ENCODE measurements around the gene CREBBP.

The CREBBP gene

DNA sequence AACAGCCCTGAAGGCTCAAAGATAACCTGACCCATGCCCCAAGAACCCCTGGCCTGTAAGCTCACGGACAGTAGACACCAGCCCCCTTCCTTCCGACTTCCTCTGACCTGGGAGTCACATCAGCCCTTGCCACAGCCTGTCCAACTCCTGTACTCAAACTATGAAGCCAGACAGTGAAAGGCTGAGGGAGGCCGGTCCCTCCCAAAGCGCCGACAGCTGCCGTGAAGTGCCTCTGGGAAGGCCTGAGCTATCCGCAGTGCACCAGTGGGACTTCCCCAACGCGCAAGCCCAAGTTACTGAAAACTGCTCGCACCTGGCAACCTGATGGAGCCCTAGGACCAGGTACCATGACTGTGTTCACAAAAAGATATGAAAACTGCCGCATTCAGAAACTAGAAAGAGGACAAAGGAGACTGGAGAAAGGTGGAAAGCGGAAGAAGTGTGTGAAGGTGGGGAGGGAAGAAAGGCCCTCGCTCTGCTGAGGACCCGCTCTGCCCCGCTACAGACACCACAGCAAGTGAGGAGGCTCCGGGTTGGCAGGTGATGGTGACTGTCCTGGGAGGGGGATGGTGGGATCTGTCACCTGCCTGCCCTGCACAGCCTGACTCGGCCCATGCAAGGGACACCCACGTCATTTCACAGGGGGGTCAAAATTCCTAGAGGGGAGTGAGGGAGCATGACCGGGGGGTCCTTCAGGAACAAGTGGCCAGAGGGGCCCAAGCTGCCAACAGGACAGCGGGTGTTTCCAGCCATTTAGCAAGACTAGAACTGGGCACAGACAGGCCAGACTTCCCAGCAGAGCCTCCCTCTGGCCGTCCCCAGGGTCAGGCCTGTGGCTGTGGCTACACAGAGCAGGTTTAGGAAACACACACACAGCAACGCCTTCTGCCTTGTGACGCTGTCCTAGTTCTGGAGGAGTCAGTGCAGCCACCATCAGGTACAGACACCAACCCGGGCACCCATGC lies 150.1 kb downstream of the CREBBP start:
- no peak for DNase-seq (ENCODE audit: extremely low spot score)
- ChIA-PET POLR2A (interaction anchor here (1.2 kb wide), 1 partner anchor 13 kb away, joined by 3 read pairs; the partner anchor contains the start of gene TRAP1), CTCF (no interaction called here)
- TF ChIP-seq SP1 (IDR thresholded peaks at IDR 0.05) = no peak
- no peak for TF ChIP-seq L3MBTL2 (conservative IDR thresholded peaks at IDR 0.05)
- TF ChIP-seq ELF4 (IDR thresholded peaks at IDR 0.05) = no peak
- no peak for TF ChIP-seq FOXA1 (IDR thresholded peaks at IDR 0.05)
- TF ChIP-seq NFRKB (IDR thresholded peaks at IDR 0.05) = no peak
- no peak for TF ChIP-seq LEF1 (IDR thresholded peaks at IDR 0.05; ENCODE audit: borderline replicate concordance)
- TF ChIP-seq HDGF (IDR thresholded peaks at IDR 0.05; ENCODE audit: borderline replicate concordance) = no peak
- TF ChIP-seq FOXM1 (IDR thresholded peaks at IDR 0.05; ENCODE audit: borderline replicate concordance) = no peak
- no peak for TF ChIP-seq TARDBP (IDR thresholded peaks at IDR 0.05)
- TF ChIP-seq SUZ12 (IDR thresholded peaks at IDR 0.05) = no peak
- no peak for TF ChIP-seq ARNT (IDR thresholded peaks at IDR 0.05)
- no peak for TF ChIP-seq FOXK2 (IDR thresholded peaks at IDR 0.05)
- TF ChIP-seq, protein P1, sequence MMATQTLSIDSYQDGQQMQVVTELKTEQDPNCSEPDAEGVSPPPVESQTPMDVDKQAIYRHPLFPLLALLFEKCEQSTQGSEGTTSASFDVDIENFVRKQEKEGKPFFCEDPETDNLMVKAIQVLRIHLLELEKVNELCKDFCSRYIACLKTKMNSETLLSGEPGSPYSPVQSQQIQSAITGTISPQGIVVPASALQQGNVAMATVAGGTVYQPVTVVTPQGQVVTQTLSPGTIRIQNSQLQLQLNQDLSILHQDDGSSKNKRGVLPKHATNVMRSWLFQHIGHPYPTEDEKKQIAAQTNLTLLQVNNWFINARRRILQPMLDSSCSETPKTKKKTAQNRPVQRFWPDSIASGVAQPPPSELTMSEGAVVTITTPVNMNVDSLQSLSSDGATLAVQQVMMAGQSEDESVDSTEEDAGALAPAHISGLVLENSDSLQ (IDR thresholded peaks at IDR 0.05) = no peak
- no peak for TF ChIP-seq ZNF384 (IDR thresholded peaks at IDR 0.05)
- TF ChIP-seq CTBP1 (IDR thresholded peaks at IDR 0.05; ENCODE audit: borderline replicate concordance) = no peak
- no peak for TF ChIP-seq BHLHE40 (IDR thresholded peaks at IDR 0.05; ENCODE audit: borderline replicate concordance)

DNA sequence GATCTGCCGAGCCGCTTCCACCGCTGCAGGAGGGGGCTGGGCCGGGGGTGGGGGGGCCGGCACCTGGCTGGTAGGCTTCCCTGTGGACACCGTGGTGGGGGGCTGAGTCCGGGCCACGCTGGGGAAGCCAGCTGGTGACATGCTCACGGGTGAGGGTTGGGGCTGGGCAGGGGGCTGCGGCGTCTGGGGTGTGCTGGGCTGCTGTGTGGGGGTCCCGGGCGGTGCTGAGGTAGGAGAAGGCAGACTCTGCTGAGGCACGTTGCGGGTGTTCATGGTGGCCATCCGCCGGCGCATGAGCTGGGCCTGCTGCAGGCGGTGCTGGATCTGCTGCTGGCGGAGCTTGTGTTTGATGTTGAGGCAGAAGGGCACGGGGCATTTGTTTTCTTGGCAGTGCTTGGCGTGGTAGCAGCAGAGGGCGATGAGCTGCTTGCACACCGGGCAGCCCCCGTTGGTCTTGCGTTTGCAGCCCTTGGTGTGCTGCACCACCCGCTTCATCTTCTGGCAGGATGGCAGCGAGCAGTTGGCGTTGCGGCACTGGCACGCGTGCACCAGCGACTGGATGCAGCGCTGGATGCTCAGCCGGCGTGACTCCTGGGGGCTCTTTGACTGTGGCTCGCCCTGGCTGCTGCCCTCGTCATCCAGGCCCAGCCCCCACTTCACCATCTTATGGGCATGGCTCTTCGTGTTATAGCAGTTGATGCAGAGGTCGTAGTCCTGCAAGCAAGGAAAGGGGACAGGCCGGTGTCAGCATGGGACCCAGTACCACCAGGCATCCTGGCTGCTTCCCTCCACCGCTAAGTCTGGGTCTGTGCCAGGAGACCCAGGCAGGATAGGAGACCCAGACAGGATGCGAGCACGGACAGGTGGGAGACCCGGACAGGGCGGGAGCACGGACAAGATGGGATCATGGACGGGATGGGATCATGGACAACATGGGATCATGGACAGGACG lies 151.1 kb downstream of the CREBBP start:
- ChIA-PET POLR2A (interaction anchor here (1.2 kb wide), 1 partner anchor 12 kb away, joined by 3 read pairs; the partner anchor contains the start of gene TRAP1), CTCF (no interaction called here)
- no peak for DNase-seq (ENCODE audit: extremely low spot score)
- TF ChIP-seq ARNT (IDR thresholded peaks at IDR 0.05) (no peak), SP1 (IDR thresholded peaks at IDR 0.05) (no peak), ZNF384 (IDR thresholded peaks at IDR 0.05) (no peak), ELF4 (IDR thresholded peaks at IDR 0.05) (no peak), SUZ12 (IDR thresholded peaks at IDR 0.05) (no peak), FOXK2 (IDR thresholded peaks at IDR 0.05) (no peak), FOXA1 (IDR thresholded peaks at IDR 0.05) (no peak), L3MBTL2 (conservative IDR thresholded peaks at IDR 0.05) (no peak), BHLHE40 (IDR thresholded peaks at IDR 0.05; ENCODE audit: borderline replicate concordance) (no peak), LEF1 (IDR thresholded peaks at IDR 0.05; ENCODE audit: borderline replicate concordance) (no peak), TARDBP (IDR thresholded peaks at IDR 0.05) (no peak), NFRKB (IDR thresholded peaks at IDR 0.05) (no peak), CTBP1 (IDR thresholded peaks at IDR 0.05; ENCODE audit: borderline replicate concordance) (no peak), FOXM1 (IDR thresholded peaks at IDR 0.05; ENCODE audit: borderline replicate concordance) (no peak)
- TF ChIP-seq, protein P1 (IDR thresholded peaks at IDR 0.05) = no peak

DNA sequence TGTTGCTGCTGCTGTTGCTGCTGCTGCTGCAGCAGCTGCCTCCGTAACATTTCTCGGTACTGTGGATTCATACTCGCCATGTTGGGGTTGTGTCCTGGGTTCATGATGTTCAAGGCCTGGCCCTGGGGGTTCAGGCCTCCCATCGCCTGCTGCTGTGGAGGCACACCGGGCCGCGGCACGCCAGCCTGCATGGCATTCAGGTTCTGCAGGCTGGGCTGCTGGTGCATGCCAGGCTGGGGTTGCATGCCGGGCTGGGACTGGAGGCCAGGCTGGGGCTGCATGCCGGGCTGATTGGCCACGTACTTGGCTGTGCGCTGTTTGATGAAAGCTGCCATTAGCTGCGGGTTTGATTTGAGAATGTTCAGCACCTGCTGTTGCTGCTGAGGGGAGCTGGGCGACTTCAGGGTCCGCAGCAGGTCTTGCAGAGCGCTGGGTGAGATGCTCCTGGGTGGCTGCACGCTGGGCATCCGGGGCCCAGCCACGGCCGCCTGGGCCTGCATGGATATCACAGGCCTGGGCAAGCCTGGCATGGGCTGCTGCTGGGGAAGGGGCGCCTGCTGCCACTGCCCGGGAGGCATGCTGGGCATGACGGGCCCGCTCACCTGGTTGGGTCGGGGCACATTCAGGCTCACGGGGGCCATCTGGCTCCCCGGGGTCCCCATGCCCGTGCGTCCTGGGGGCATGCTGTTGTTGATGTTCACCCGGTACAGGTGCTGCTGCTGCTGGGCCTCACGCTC lies 151.9 kb downstream of the CREBBP start:
- TF ChIP-seq SP1 (IDR thresholded peaks at IDR 0.05) = no peak
- no peak for TF ChIP-seq FOXK2 (IDR thresholded peaks at IDR 0.05)
- TF ChIP-seq FOXA1 (IDR thresholded peaks at IDR 0.05) = no peak
- no peak for TF ChIP-seq NFRKB (IDR thresholded peaks at IDR 0.05)
- no peak for TF ChIP-seq TARDBP (IDR thresholded peaks at IDR 0.05)
- no peak for TF ChIP-seq LEF1 (IDR thresholded peaks at IDR 0.05; ENCODE audit: borderline replicate concordance)
- no peak for TF ChIP-seq FOXM1 (IDR thresholded peaks at IDR 0.05; ENCODE audit: borderline replicate concordance)
- no peak for TF ChIP-seq SUZ12 (IDR thresholded peaks at IDR 0.05)
- TF ChIP-seq BHLHE40 (IDR thresholded peaks at IDR 0.05; ENCODE audit: borderline replicate concordance) = no peak
- TF ChIP-seq CTBP1 (IDR thresholded peaks at IDR 0.05; ENCODE audit: borderline replicate concordance) = no peak
- TF ChIP-seq L3MBTL2 (conservative IDR thresholded peaks at IDR 0.05) = no peak
- TF ChIP-seq ZNF384 (IDR thresholded peaks at IDR 0.05) = no peak
- TF ChIP-seq HDGF (IDR thresholded peaks at IDR 0.05; ENCODE audit: borderline replicate concordance) = no peak
- TF ChIP-seq ARNT (IDR thresholded peaks at IDR 0.05) = no peak
- no peak for TF ChIP-seq ELF4 (IDR thresholded peaks at IDR 0.05)
- TF ChIP-seq, protein P1 (IDR thresholded peaks at IDR 0.05) = no peak
- ChIA-PET POLR2A (no interaction called here), CTCF (no interaction called here)
- DNase-seq (ENCODE audit: extremely low spot score) = no peak

DNA sequence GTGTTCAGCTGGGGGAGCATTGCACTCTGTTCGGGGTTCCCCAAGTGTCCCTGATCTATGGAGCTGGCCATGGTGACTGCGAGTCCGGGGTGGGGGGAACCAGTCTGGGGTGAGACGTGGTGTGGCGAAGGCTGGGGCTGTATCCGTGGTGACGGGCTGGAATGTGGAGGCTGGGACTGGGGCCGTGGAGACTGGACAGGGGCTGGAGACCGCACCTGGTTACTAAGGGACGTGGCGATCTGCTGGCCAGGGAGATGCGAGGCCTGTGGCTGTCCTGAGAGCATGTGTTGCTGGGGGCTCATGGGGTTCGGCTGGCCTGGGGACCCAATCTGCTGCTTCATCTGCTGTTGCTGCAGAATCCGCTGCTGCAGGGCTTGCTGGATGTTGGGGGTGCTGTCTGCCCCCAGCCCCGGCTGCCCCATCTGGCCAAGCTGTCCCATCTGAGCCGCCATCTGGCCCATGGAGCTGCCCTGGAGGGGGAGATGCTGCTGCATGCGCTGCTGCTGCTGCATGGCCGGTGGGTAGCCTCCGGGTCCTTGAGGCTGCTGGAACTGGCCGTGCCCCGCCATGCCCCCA lies 152.6 kb downstream of the CREBBP start:
- CTCF ChIA-PET = interaction anchor here (0.6 kb wide), 1 partner anchor 515 kb away, joined by 5 read pairs; no protein-coding TSS in a partner anchor
- no peak for TF ChIP-seq CTBP1 (IDR thresholded peaks at IDR 0.05; ENCODE audit: borderline replicate concordance)
- TF ChIP-seq, protein P1 (IDR thresholded peaks at IDR 0.05) = no peak
- no peak for TF ChIP-seq LEF1 (IDR thresholded peaks at IDR 0.05; ENCODE audit: borderline replicate concordance)
- no peak for TF ChIP-seq ARNT (IDR thresholded peaks at IDR 0.05)
- TF ChIP-seq SP1 (IDR thresholded peaks at IDR 0.05) = no peak
- TF ChIP-seq L3MBTL2 (conservative IDR thresholded peaks at IDR 0.05) = no peak
- TF ChIP-seq HDGF (IDR thresholded peaks at IDR 0.05; ENCODE audit: borderline replicate concordance) = no peak
- TF ChIP-seq TARDBP (IDR thresholded peaks at IDR 0.05) = no peak
- TF ChIP-seq SUZ12 (IDR thresholded peaks at IDR 0.05) = no peak
- TF ChIP-seq ELF4 (IDR thresholded peaks at IDR 0.05) = no peak
- TF ChIP-seq FOXK2 (IDR thresholded peaks at IDR 0.05) = no peak
- TF ChIP-seq ZNF384 (IDR thresholded peaks at IDR 0.05) = no peak
- TF ChIP-seq NFRKB (IDR thresholded peaks at IDR 0.05) = no peak
- no peak for TF ChIP-seq FOXM1 (IDR thresholded peaks at IDR 0.05; ENCODE audit: borderline replicate concordance)
- no peak for DNase-seq (ENCODE audit: extremely low spot score)
- POLR2A ChIA-PET = no interaction called here
